GM21381 (cell line): ENCODE data around the gene ATXN3.

Experiments used
- ATAC-seq: cut with Tn5 transposase; IDR thresholded peaks from one replicate; pipeline ENCODE4 v1.9.1; 2021; ENCODE audit warnings: mild to moderate bottlenecking, moderate library complexity; ENCODE audit not compliant: unreplicated experiment

Gene ATXN3

GRCh38 chr14:92106143-92106926, at the start of gene ATXN3:
Gene ATXN3 (minus strand): TSS chr14:92106582. CDS start chr14:92106552, 30 bp downstream.
- peak; percentile 90 for ATAC-seq

GRCh38 chr14:92154283-92154942, 48.0 kb upstream of the ATXN3 start:
- ATAC-seq = no peak

- no peak for ATAC-seq
Measured at GRCh38 chr14:92153581-92153980, 47.2 kb upstream of the ATXN3 start.

GRCh38 chr14:92144708-92145107, 38.3 kb upstream of the ATXN3 start:
- no peak for ATAC-seq

GRCh38 chr14:92143962-92144361, 37.6 kb upstream of the ATXN3 start:
- no peak for ATAC-seq

GRCh38 chr14:92143309-92143708, 36.9 kb upstream of the ATXN3 start:
- no peak for ATAC-seq

GRCh38 chr14:92135269-92135668, 28.9 kb upstream of the ATXN3 start:
- no peak for ATAC-seq

- no peak for ATAC-seq
Measured at GRCh38 chr14:92134456-92134855, 28.1 kb upstream of the ATXN3 start.

- no peak for ATAC-seq
Measured at GRCh38 chr14:92122761-92123160, 16.4 kb upstream of the ATXN3 start.

GRCh38 chr14:92122351-92122677, 15.9 kb upstream of the ATXN3 start:
- ATAC-seq = no peak

GRCh38 chr14:92121670-92122350, 15.4 kb upstream of the ATXN3 start, which contains the start of the genes CPSF2 and NDUFB1:
Gene CPSF2 (plus strand): TSS chr14:92121969. CDS start chr14:92130985, 9,016 bp downstream.
Gene NDUFB1 (minus strand): TSS chr14:92121706. CDS start chr14:92117637, 4,069 bp downstream.
- ATAC-seq = peak; percentile 85

- peak; percentile 16 for ATAC-seq
Measured at GRCh38 chr14:92121207-92121669, 14.9 kb upstream of the ATXN3 start.

- ATAC-seq = no peak
Measured at GRCh38 chr14:92109490-92109889, 3.1 kb upstream of the ATXN3 start.

GRCh38 chr14:92108345-92109254, 2.2 kb upstream of the ATXN3 start:
- no peak for ATAC-seq

- ATAC-seq = no peak
Measured at GRCh38 chr14:92105893-92106142, 564 bp downstream of the ATXN3 start.

- no peak for ATAC-seq
Measured at GRCh38 chr14:92105073-92105892, 1.1 kb downstream of the ATXN3 start.

- no peak for ATAC-seq
Measured at GRCh38 chr14:92103363-92103989, 2.9 kb downstream of the ATXN3 start.

- no peak for ATAC-seq
Measured at GRCh38 chr14:92099802-92100201, 6.6 kb downstream of the ATXN3 start.

- ATAC-seq = no peak
Measured at GRCh38 chr14:92093320-92093719, 13.1 kb downstream of the ATXN3 start.

GRCh38 chr14:92088494-92088893, 17.9 kb downstream of the ATXN3 start:
- ATAC-seq = no peak
